Smooth muscle cell of the brain vasculature (primary cell): ENCODE data around the gene SPX.

Experiments used
- DNase-seq: peaks from one replicate; pipeline ENCODE4 v3.0.0-alpha.2; 2012; ENCODE audit warnings: low read depth, low spot score

Gene SPX

GRCh38 chr12:21577516-21577915, 51.4 kb downstream of the SPX start:
- no peak for DNase-seq

DNA sequence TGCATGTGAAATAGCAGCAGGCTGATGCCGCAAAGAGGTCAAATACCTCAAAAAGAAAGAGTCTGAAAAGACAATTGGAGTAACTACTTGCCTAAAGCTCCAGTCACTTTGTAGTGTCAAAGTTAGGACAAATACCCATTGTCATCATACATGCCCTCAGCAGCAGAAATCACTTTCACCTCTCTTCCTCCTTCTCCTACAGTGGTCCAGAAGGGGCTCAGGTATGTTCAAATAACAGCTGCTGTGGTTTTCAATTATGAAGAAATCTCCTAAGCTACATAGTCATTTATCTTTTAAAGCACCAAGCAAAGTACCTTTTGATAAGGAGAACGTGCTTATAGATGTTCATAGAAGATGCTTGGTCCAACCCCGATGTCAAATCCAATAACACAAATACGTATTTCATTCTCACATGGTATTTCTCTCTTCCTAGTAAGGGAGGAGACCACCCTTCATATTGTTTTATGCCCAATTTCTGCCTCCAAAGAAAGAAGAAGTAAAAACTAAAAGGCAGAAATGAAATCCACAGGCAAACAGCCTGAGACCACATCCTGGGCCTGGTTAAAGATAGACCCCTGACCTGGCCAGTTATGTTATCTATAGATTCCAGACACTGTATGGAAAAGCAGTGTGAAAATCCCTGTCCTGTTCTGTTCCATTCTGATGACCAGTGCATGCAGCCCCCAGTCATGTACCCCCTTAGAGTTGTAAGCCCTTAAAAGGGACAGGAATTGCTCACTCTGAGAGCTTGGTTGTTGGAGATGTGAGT, 54.8 kb downstream of the SPX start:
- no peak for DNase-seq
